Measurements from ENCODE around the gene CFDP1. TPM values are rescaled to one million over a fixed set of nuclear protein-coding genes. Genes with fewer than 3 reads are reported as not detected.

CFDP1 gene
- total RNA-seq, 1 donor from 2014 or later: 59.7 TPM

- no peak overlapping the region for H3K4me3 ChIP-seq (ENCODE audit: low read depth, low read length)
- H3K36me3 ChIP-seq (ENCODE audit: control insufficient read depth, insufficient read depth, low read length): no peaks in the 10 kb centered on the region
- no peaks in the 10 kb centered on the region for H3K27me3 ChIP-seq (ENCODE audit: control insufficient read depth, insufficient read depth, low read length)
- no peak for DNase-seq (ENCODE audit: low read depth)
- TF ChIP-seq CTCF (IDR thresholded peaks at IDR 0.05; ENCODE audit: insufficient read depth, low read length, poor library complexity, severe bottlenecking): no peak
These were observed 178.9 kb downstream of the CFDP1 start for GRCh38 chr16:75254359-75254837.

- Histone ChIP-seq H3K4me3 (ENCODE audit: low read depth, low read length) (no peak overlapping the region), H3K27me3 (ENCODE audit: control insufficient read depth, insufficient read depth, low read length) (no peaks in the 10 kb centered on the region), H3K36me3 (ENCODE audit: control insufficient read depth, insufficient read depth, low read length) (no peaks in the 10 kb centered on the region)
- no peak for DNase-seq (ENCODE audit: low read depth)
- no peak for TF ChIP-seq CTCF (IDR thresholded peaks at IDR 0.05; ENCODE audit: insufficient read depth, low read length, poor library complexity, severe bottlenecking)
These were observed 180.1 kb downstream of the CFDP1 start for GRCh38 chr16:75252946-75253911.

- H3K27me3 ChIP-seq (ENCODE audit: control insufficient read depth, insufficient read depth, low read length): no peaks in the 10 kb centered on the region
- DNase-seq (ENCODE audit: low read depth): no peak
- H3K36me3 ChIP-seq (ENCODE audit: control insufficient read depth, insufficient read depth, low read length): no peaks in the 10 kb centered on the region
- no peak for TF ChIP-seq CTCF (IDR thresholded peaks at IDR 0.05; ENCODE audit: insufficient read depth, low read length, poor library complexity, severe bottlenecking)
- no peak overlapping the region for H3K4me3 ChIP-seq (ENCODE audit: low read depth, low read length)
These were observed 181.0 kb downstream of the CFDP1 start for GRCh38 chr16:75252049-75252864.

- Histone ChIP-seq H3K36me3 (ENCODE audit: control insufficient read depth, insufficient read depth, low read length) (no peaks in the 10 kb centered on the region), H3K27me3 (ENCODE audit: control insufficient read depth, insufficient read depth, low read length) (no peaks in the 10 kb centered on the region), H3K4me3 (ENCODE audit: low read depth, low read length) (peak within 1 kb of the TSS; percentile 88)
- DNase-seq (ENCODE audit: low read depth): no peak
- TF ChIP-seq CTCF (IDR thresholded peaks at IDR 0.05; ENCODE audit: insufficient read depth, low read length, poor library complexity, severe bottlenecking): no peak
These were observed 181.8 kb downstream of the CFDP1 start, which contains the start of gene BCAR1 for GRCh38 chr16:75251280-75252048. Gene BCAR1, minus strand, starts transcription at chr16:75251624. Its CDS starts 142 bp downstream, at chr16:75251482.

- H3K36me3 ChIP-seq (ENCODE audit: control insufficient read depth, insufficient read depth, low read length): no peaks in the 10 kb centered on the region
- DNase-seq (ENCODE audit: low read depth): no peak
- H3K27me3 ChIP-seq (ENCODE audit: control insufficient read depth, insufficient read depth, low read length): no peaks in the 10 kb centered on the region
- H3K4me3 ChIP-seq (ENCODE audit: low read depth, low read length): peak overlapping the region; percentile 88
- no peak for TF ChIP-seq CTCF (IDR thresholded peaks at IDR 0.05; ENCODE audit: insufficient read depth, low read length, poor library complexity, severe bottlenecking)
These were observed 182.5 kb downstream of the CFDP1 start for GRCh38 chr16:75250809-75251279.

Measured in kidney epithelial cell (primary cell).